NCI-H2081 treated with DMSO at 0.1 percent for 48 hours (cell line): ENCODE data around the gene ANKS1A.
A peak's percentile ranks its signal among the peaks of the same experiment; 100 is the strongest.
"Not testable (repeated sequence)": the region's sequence is repeated elsewhere in the genome, so short reads cannot be mapped to it uniquely, and the experiment has no call there.

Experiments
- DNase-seq: peaks from one replicate; lab custom pipeline; 2025; lab: John Stamatoyannopoulos, UW

ANKS1A gene

GRCh38 chr6:35107761-35108160, 218.7 kb downstream of the ANKS1A start:
- DNase-seq = not testable (repeated sequence)

GRCh38 chr6:35108309-35108885, 219.3 kb downstream of the ANKS1A start:
- no peak for DNase-seq

DNA sequence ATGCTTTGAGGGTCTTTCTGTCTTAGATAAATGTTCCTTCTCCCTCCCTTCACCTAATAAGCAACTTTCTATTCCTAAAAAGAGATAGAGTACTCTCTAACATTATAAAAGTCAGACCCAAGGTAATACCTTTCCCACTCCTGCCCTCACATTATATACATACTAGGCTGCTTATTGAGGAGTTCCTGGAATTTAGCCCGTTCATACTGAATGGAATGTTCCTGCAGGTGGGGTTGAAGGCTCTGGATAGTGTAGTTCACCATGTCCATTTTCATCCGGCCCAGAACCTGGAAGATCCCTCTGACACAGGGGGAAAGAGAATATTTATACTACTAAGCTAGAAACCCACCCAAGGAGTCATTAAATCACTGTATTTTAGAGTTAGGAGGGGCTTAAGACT, 231.7 kb downstream of the ANKS1A start:
- no peak for DNase-seq

DNA sequence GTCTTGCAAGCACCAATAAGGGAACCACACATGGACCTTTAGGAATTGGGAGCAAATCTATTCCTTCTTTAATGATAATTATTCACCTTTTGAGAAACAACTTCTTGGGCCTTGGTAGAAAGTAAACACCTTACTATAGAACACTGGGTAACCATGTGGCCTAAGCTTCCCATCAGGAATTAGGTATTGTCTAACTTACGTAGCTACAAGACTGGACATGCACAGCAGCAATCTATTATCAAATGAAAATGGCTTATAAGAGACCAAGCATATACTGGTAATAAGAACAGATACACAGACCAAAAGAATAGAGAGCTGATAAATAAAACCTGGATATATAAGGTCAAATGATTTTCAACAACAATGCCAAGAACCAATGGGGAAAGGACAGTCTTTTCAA, 235.3 kb downstream of the ANKS1A start:
- no peak for DNase-seq

DNA sequence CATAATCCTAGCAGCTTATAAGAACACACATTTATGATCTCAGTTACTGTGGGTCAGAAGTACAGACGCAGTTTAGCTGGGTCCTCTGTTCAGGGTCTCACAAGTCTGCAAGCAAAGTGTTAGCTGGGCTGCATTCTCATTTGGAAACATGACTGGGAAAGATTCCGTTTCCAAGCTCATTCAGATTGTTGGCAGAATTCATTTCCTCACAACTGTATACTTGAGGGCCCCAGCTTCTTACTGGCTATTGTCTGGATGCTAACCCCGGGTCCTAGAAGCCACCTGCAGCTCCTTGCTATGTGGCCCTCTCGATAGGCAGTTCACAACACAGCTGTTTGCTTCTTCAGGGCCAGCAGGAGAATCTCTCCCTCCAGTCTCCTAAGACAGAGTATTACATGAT, 239.0 kb downstream of the ANKS1A start:
- no peak for DNase-seq

DNA sequence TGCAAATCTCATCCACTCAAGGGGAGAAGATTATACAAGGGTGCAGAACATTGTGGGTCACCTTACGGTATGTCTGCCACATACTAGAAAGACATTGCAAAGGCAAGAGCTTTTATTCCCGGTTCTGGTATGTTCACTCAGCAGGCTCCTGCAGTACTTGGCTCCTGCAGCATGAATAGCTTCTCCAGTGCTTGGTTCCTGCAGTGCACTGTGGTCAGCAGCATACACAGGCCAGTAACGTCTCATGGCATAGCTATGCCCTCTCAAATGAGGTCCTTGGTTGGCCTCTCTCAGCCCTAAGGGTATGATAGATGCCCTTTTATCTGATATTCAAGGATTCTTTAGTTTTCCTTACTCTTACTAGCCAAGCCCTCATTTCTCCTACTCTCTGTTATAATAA, 239.4 kb downstream of the ANKS1A start:
- DNase-seq = no peak

- DNase-seq = no peak
Measured at GRCh38 chr6:35136185-35136584, 247.1 kb downstream of the ANKS1A start.

GRCh38 chr6:35138191-35138590, 249.1 kb downstream of the ANKS1A start:
- not testable (repeated sequence) for DNase-seq

DNA sequence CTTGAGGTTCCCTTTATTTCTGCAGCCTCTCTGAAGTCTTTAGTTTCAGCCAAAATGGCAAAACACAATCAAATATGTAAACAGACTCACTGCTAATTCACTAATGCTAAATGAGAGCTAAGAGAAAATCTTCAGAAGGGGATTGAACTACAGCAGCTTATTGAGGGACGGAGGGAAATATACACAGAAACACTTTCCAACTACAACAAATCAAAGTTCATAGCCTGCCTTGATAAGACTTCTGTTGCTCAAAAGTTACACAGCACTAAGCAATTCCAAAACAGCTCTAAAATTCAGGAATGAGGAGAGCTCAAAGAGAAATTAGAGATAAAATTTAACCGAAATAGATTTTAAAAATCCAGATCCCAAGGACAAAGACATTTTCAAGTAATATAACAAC, 250.4 kb downstream of the ANKS1A start:
- DNase-seq = no peak

- peak; percentile 43 for DNase-seq
Measured at GRCh38 chr6:35139924-35140638, 251.0 kb downstream of the ANKS1A start.

DNA sequence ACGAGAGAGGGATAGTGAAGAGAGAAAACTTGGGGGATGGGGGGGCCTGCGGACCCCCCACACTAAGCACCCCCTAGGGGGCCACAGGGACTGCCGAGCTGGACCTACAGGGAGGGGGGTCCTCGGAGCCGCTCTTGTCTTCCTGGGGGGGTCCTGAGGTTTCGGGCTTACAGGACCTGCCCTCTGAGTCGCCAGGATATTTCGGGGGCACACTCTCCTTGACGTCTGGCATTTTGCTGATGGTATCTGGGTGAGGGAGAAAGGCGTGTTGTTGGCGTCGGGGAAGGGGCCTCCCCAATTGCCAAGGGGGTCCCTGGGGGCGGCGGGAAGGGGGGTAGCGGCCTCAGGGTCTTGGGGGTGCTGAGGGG, 251.6 kb downstream of the ANKS1A start:
- no peak for DNase-seq
